HG03575 (cell line): ENCODE measurements around the gene ZNF530.

Experiments
- ATAC-seq: cut with Tn5 transposase; IDR thresholded peaks from one replicate; pipeline ENCODE4 v1.9.1; 2021; ENCODE audit not compliant: unreplicated experiment, insufficient number of reproducible peaks, low FRiP score; ENCODE audit errors: extremely low read depth

ZNF530 gene

DNA sequence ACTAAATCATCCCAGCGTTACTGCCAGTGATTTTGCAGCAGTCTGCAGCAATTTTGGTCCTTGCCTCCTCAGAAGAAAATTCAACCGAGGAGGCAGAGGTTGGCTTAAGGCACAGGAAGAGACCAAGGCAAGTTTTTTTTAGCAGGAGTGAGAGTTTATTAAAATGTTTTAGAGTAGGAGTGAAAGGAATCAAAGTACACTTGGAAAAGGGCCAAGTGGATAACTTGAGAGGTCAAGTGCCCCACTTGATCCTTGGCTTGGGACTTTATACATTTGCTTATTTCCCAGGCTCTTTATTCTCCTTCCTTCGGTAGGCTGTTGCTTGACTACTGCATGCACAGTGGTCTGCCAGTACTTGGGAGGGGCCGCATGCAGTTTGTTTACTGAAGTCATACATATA is 11.4 kb downstream of the ZNF530 start:
- ATAC-seq = no peak

- no peak for ATAC-seq
These were observed 14.5 kb downstream of the ZNF530 start, which contains the start of gene ZNF134 for GRCh38 chr19:57613941-57614743. TSS of gene ZNF134 (plus strand) at chr19:57614242. CDS start at chr19:57619469, 5,227 bp downstream.

GRCh38 chr19:57615346-57615745 is 15.7 kb downstream of the ZNF530 start:
- no peak for ATAC-seq

GRCh38 chr19:57620673-57621348 is 21.1 kb downstream of the ZNF530 start:
- ATAC-seq = no peak

GRCh38 chr19:57623091-57623490 is 23.4 kb downstream of the ZNF530 start:
- ATAC-seq = no peak

DNA sequence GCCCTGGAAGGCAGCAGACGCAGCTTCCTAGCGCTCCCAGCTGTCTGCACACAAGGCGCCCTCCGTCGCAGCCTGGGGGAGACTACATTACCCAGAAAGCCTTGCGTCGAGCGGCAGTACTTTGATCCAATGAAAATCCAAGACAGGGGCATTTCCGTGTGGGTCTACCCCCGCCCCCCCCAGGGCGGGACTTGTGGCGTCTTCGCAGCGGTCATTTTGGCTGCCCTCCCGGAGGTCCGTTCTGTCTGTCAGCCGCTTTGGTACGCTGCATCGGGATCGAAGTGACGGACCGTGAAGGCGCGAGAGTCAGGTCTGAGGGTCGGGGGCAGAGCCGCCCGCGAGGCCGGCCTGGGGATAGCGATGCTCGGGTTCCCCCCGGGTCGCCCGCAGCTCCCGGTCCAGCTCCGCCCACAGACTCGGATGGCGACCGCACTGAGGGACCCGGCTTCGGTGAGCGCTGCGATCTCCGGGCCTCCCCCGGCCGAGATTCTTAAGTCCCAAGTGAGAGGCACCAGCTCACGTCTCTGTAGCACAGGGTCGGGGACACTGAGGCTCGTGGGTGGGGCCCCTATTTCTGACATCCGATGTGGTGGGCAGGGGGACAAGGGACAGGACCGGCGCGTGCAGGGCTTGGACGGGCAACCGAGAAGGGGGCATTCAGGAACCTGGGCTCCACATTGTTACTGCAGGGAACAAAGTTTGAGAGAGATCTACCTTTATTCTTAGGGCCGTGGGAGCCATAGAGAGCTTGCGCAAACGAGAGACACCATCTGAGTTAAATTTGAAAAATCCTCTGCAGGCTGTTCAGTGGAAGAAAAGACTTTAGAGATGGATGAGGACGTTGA is 33.5 kb downstream of the ZNF530 start, which contains the start of gene ZNF211:
ZNF211 (plus strand) TSS at position 182 of the 845 bp plus-strand sequence; CDS start at position 361, 179 bp downstream.
- ATAC-seq = no peak

DNA sequence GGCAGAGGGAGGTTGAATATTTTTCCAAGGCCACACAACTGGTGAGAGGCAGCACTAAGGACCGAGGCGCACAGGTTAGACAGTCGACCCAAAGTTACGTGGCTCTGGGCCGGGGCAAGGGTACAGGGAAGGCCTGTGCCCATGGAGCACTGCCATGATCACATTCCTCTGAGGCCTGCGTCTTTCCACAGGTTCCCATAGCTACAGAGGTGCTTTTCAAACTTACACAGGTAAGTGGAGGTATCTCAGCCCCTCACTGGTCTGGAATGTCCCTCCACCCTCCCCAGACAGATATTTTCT is 34.1 kb downstream of the ZNF530 start:
- ATAC-seq = no peak

DNA sequence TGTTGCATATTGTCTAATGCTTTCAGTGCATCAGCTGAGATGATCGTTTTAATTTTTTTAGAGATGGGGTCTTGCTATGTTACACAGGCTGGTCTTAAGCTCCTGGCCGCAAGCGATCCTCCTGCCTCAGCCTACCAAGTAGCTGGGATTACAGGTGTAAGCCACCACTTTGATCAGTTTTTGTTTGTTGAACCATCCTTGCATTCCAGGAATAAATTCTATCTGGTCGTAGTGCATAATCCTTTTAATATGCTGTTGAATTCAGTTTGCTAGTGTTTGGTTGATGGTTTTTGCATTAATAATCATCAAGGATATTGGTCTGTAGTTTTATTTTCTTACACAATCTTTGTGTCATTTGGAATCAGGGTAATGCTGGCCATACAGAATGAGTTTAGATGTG is 37.7 kb downstream of the ZNF530 start:
- no peak for ATAC-seq

DNA sequence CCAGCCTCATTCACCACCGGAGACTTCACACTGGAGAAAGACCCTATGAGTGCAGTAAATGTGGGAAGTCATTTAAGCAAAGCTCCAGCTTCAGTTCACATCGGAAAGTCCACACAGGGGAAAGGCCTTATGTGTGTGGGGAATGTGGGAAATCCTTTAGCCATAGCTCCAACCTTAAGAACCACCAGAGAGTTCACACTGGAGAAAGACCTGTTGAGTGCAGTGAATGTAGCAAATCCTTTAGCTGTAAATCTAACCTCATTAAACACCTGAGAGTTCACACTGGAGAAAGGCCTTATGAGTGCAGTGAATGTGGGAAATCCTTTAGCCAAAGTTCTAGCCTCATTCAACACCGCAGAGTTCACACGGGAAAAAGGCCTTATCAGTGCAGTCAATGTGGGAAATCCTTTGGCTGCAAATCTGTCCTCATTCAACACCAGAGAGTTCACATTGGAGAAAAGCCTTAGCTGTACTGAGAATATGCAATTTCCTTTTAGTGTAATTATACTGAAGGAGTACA is 42.1 kb downstream of the ZNF530 start:
- ATAC-seq = no peak

DNA sequence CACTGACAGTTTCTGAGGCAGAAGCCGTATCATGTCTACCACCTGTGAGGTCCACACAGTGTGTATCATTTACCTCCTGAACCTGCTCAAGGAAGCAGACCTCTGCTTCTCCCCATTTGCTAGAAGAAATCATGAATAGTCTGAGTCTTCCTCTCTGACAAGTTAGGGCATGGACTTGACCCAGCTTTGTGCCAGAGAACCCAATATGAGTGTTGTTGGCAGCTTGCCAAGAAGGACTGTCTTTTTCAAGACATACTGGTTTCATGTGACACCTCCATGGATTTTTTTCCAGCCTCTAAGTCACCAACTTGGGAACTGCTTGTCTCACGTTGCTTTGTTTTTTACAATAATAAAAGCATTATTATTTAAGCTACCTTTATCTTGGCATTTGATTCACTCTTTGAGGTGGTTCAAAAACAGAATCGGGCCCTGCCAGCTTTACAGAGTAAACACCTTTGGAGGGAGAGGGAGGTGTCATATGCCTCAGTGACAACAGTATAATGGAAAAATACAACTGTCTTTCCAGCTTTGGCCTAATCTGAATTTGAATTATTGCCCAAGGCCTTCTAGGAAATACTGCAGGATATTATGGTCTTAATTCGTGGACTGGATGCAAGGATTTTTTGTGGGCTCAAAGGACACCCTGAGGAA is 42.8 kb downstream of the ZNF530 start:
- no peak for ATAC-seq

DNA sequence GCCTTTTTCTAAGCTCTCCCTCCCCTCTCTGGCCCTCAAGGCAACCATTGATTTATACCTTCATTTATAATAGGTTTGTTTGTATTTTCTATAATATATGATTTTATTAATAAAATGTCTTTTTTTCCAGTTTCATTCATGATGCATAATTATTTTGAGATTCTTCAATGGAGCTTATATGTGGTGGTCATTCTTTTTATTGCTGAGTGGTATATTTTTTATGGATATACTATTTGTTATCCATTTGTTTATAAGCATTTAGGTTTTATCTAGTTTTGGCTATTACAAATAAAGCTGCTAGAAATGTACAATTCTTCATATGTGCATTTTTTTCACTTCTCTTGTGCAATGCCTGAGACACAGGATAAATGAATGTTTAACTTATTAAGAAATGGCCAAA is 44.0 kb downstream of the ZNF530 start:
- ATAC-seq = no peak

DNA sequence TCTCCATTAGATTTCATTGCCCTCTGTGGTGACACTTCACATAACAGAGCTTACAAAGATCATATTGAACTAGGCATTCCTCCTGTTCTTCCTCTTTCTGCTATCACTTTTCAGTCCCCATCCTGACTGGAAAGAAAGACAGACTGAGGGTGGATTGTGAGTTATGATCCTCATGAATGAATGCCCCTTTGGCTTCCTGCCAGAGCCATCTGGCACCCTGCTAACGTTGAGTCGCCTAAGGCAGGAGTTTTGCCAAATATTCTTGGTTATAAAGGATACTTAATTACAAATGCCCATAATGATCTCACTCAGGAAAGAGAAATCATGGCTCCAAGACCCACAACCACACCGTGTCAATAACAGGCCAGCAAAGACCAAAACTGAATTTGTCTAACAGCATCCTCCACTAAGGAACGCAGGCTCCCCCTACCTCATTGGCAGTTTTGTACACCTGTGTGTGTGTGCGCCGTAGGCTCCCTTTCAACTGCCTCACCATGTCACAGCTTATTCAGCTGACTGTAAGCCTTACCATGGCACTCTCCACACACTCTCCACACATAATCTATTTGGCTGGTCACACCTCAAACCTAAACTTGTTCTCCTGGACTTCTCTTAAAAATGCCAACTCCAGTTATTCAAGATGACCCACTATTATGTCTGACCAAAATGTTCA is 48.8 kb downstream of the ZNF530 start:
- ATAC-seq = no peak

- no peak for ATAC-seq
These were observed 51.9 kb downstream of the ZNF530 start for GRCh38 chr19:57651654-57651996.

DNA sequence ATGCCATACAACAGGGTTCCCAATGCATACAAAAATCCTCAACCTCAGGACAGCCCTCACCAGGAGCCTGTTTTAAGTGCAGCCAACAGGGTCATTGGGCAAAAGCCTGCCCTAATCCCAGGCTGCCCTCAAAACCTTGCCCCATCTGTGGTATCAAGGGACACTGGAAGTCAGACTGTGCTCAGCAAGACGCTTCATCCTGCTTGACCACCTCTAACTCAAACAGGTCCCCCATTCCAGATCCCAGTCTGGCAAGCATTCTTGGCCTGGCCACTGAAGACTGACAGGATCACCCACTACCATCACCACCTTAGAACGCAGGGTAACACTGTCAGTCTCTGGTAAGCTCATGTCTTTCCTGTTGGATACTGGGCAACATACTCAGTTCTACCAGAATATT is 54.0 kb downstream of the ZNF530 start:
- no peak for ATAC-seq

GRCh38 chr19:57655443-57655842 is 55.8 kb downstream of the ZNF530 start:
- no peak for ATAC-seq

GRCh38 chr19:57656346-57656745 is 56.7 kb downstream of the ZNF530 start:
- no peak for ATAC-seq
